BLaER1 treated with 17β-estradiol and CSF1 and Interleukin-3, amounts not matched to agents 10 nM and 100 nM (cell line): ENCODE results near the gene RARG.

ENCODE experiments used
- H3K27ac ChIP-seq, 11 experiments: shearing (Covaris generic); formaldehyde crosslinking; 2 replicates each; pipeline ENCODE4 v1.8.1; 2022
- H3K27me3 ChIP-seq, 11 experiments: shearing (Covaris generic); formaldehyde crosslinking; 2 replicates each; pipeline ENCODE4 v1.8.1; 2022
- H3K36me3 ChIP-seq, 11 experiments: shearing (Covaris generic); formaldehyde crosslinking; 2 replicates each; pipeline ENCODE4 v1.8.1; 2022
- H3K4me1 ChIP-seq, 10 experiments: shearing (Covaris generic); formaldehyde crosslinking; 2 replicates each; pipeline ENCODE4 v1.8.1; 2022
- H3K4me2 ChIP-seq, 11 experiments: shearing (Covaris generic); formaldehyde crosslinking; 2 replicates each; pipeline ENCODE4 v1.8.1; 2022
- H3K4me3 ChIP-seq, 10 experiments: shearing (Covaris generic); formaldehyde crosslinking; 2 replicates each; pipeline ENCODE4 v1.8.1; 2022
- H3K9ac ChIP-seq, 11 experiments: shearing (Covaris generic); formaldehyde crosslinking; 2 replicates each; pipeline ENCODE4 v1.8.1; 2022
- H3K9me3 ChIP-seq, 11 experiments: shearing (Covaris generic); formaldehyde crosslinking; replicated peaks in 1 of 11; 2 replicates each; pipeline ENCODE4 v1.8.1; 2022
- H4K20me1 ChIP-seq, 11 experiments: shearing (Covaris generic); formaldehyde crosslinking; 2 replicates each; pipeline ENCODE4 v1.8.1; 2022
- Cebpa-rat ChIP-seq, 11 experiments: shearing (Covaris generic); IDR thresholded peaks; 2 replicates each; pipeline ENCODE4 v1.8.1; 2022

The RARG gene

GRCh38 chr12:53217931-53218307 lies 14.1 kb downstream of the RARG start:
- H3K9me3 ChIP-seq, result no peaks in the 10 kb centered on the region
- H3K4me3 ChIP-seq, result peak overlapping the region in 7 of 10 experiments; percentile 22 to 89 (median 79); a peak in 14 of 20 replicates
- peaks cover 0 to 3% (median 0%) of the 10 kb centered on the region in 11 experiments; a peak in 2 of 22 replicates for H4K20me1 ChIP-seq
- TF ChIP-seq Cebpa-rat (IDR thresholded peaks at IDR 0.05), result no peak
- H3K27me3 ChIP-seq, result no peaks in the 10 kb centered on the region
- peak overlapping the region; percentile 59 to 83 (median 80) for H3K27ac ChIP-seq
- H3K36me3 ChIP-seq, result peaks cover 2 to 26% (median 16%) of the 10 kb centered on the region in 11 experiments; a peak in 21 of 22 replicates
- H3K9ac ChIP-seq, result peak overlapping the region; percentile 60 to 83 (median 68); a peak in 21 of 22 replicates
- peaks cover 72 to 87% (median 78%) of the 10 kb centered on the region in 10 experiments for H3K4me1 ChIP-seq
- peak overlapping the region; percentile 77 to 99 (median 97) for H3K4me2 ChIP-seq

GRCh38 chr12:53217051-53217930 lies 14.7 kb downstream of the RARG start:
- Histone ChIP-seq H3K9ac (peak overlapping the region; percentile 60 to 83 (median 68); a peak in 21 of 22 replicates), H3K4me2 (peak overlapping the region; percentile 77 to 99 (median 97)), H3K4me1 (peaks cover 70 to 82% (median 75%) of the 10 kb centered on the region in 10 experiments), H3K9me3 (no peaks in the 10 kb centered on the region), H3K27me3 (no peaks in the 10 kb centered on the region), H3K27ac (peak overlapping the region; percentile 59 to 83 (median 80)), H3K4me3 (peak overlapping the region in 8 of 10 experiments; percentile 22 to 89 (median 74); a peak in 14 of 20 replicates), H4K20me1 (peaks cover 0 to 6% (median 0%) of the 10 kb centered on the region in 11 experiments; a peak in 2 of 22 replicates), H3K36me3 (peaks cover 6 to 33% (median 22%) of the 10 kb centered on the region in 11 experiments; a peak in 21 of 22 replicates)
- TF ChIP-seq Cebpa-rat (IDR thresholded peaks at IDR 0.05), result peak; percentile 55 to 97 (median 89); a peak in 21 of 22 replicates

- Histone ChIP-seq H3K36me3 (peaks cover 20 to 51% (median 40%) of the 10 kb centered on the region in 11 experiments), H3K27me3 (no peaks in the 10 kb centered on the region), H3K4me3 (peak overlapping the region in 5 of 10 experiments; percentile 39 to 86 (median 79); a peak in 6 of 20 replicates), H3K9ac (peak overlapping the region in 10 of 11 experiments; percentile 23 to 83 (median 66); a peak in 14 of 22 replicates), H3K9me3 (no peaks in the 10 kb centered on the region), H3K4me2 (peak overlapping the region; percentile 77 to 99 (median 97)), H3K4me1 (peaks cover 77 to 90% (median 86%) of the 10 kb centered on the region in 10 experiments), H3K27ac (peak overlapping the region in 10 of 11 experiments; percentile 72 to 83 (median 80); a peak in 19 of 22 replicates), H4K20me1 (peaks cover 0 to 6% (median 0%) of the 10 kb centered on the region in 11 experiments; a peak in 3 of 22 replicates)
- TF ChIP-seq Cebpa-rat (IDR thresholded peaks at IDR 0.05), result no peak
These were observed 16.5 kb downstream of the RARG start for GRCh38 chr12:53215497-53215896.

GRCh38 chr12:53214687-53215455 lies 17.1 kb downstream of the RARG start:
- H3K4me1 ChIP-seq, result peaks cover 83 to 97% (median 91%) of the 10 kb centered on the region in 10 experiments
- H3K4me3 ChIP-seq, result peak overlapping the region in 6 of 10 experiments; percentile 33 to 86 (median 70); a peak in 11 of 20 replicates
- H3K27me3 ChIP-seq, result no peaks in the 10 kb centered on the region
- peaks cover 0 to 6% (median 0%) of the 10 kb centered on the region in 11 experiments; a peak in 3 of 22 replicates for H4K20me1 ChIP-seq
- no peak for TF ChIP-seq Cebpa-rat (IDR thresholded peaks at IDR 0.05)
- peak overlapping the region; percentile 23 to 83 (median 65); a peak in 19 of 22 replicates for H3K9ac ChIP-seq
- peak overlapping the region in 10 of 11 experiments; percentile 39 to 83 (median 80); a peak in 18 of 22 replicates for H3K27ac ChIP-seq
- peaks cover 20 to 57% (median 47%) of the 10 kb centered on the region in 11 experiments for H3K36me3 ChIP-seq
- peak overlapping the region; percentile 77 to 99 (median 97) for H3K4me2 ChIP-seq
- no peaks in the 10 kb centered on the region for H3K9me3 ChIP-seq

- TF ChIP-seq Cebpa-rat (IDR thresholded peaks at IDR 0.05), result no peak
- peak overlapping the region in 6 of 10 experiments; percentile 33 to 86 (median 70); a peak in 9 of 20 replicates for H3K4me3 ChIP-seq
- peak overlapping the region in 10 of 11 experiments; percentile 23 to 83 (median 66); a peak in 16 of 22 replicates for H3K9ac ChIP-seq
- H3K4me2 ChIP-seq, result peak overlapping the region; percentile 77 to 99 (median 97)
- H3K4me1 ChIP-seq, result peaks cover 86 to 100% (median 94%) of the 10 kb centered on the region in 10 experiments
- H3K27ac ChIP-seq, result peak overlapping the region in 9 of 11 experiments; percentile 39 to 83 (median 80); a peak in 16 of 22 replicates
- H3K9me3 ChIP-seq, result no peaks in the 10 kb centered on the region
- no peaks in the 10 kb centered on the region for H3K27me3 ChIP-seq
- peaks cover 20 to 59% (median 48%) of the 10 kb centered on the region in 11 experiments for H3K36me3 ChIP-seq
- H4K20me1 ChIP-seq, result peaks cover 0 to 6% (median 0%) of the 10 kb centered on the region in 11 experiments; a peak in 3 of 22 replicates
These were observed 17.8 kb downstream of the RARG start for GRCh38 chr12:53214221-53214620.

GRCh38 chr12:53213348-53213747 lies 18.7 kb downstream of the RARG start:
- H3K36me3 ChIP-seq, result peaks cover 20 to 59% (median 48%) of the 10 kb centered on the region in 11 experiments
- no peaks in the 10 kb centered on the region for H3K27me3 ChIP-seq
- peaks cover 0 to 6% (median 0%) of the 10 kb centered on the region in 11 experiments; a peak in 3 of 22 replicates for H4K20me1 ChIP-seq
- H3K4me3 ChIP-seq, result peak overlapping the region in 2 of 10 experiments; percentile 62 to 79; a peak in 5 of 20 replicates
- peak overlapping the region in 4 of 11 experiments; percentile 2 to 83 (median 74); a peak in 6 of 22 replicates for H3K27ac ChIP-seq
- no peaks in the 10 kb centered on the region for H3K9me3 ChIP-seq
- H3K9ac ChIP-seq, result peak overlapping the region in 8 of 11 experiments; percentile 25 to 83 (median 64); a peak in 10 of 22 replicates
- peaks cover 88 to 100% (median 95%) of the 10 kb centered on the region in 10 experiments for H3K4me1 ChIP-seq
- no peak for TF ChIP-seq Cebpa-rat (IDR thresholded peaks at IDR 0.05)
- peak overlapping the region; percentile 77 to 99 (median 97) for H3K4me2 ChIP-seq

GRCh38 chr12:53212931-53213330 lies 19.1 kb downstream of the RARG start:
- Histone ChIP-seq H4K20me1 (peaks cover 0 to 6% (median 0%) of the 10 kb centered on the region in 11 experiments; a peak in 3 of 22 replicates), H3K4me1 (peaks cover 88 to 100% (median 95%) of the 10 kb centered on the region in 10 experiments), H3K4me2 (peak overlapping the region in 10 of 11 experiments; percentile 50 to 98 (median 96); a peak in 18 of 22 replicates), H3K9me3 (no peaks in the 10 kb centered on the region), H3K9ac (peak overlapping the region in 5 of 11 experiments; percentile 1 to 64 (median 25); a peak in 5 of 22 replicates), H3K4me3 (peak overlapping the region in 2 of 10 experiments; percentile 13 to 79; a peak in 4 of 20 replicates), H3K27ac (peak overlapping the region in 2 of 11 experiments; percentile 2 to 20; a peak in 1 of 22 replicates), H3K27me3 (no peaks in the 10 kb centered on the region), H3K36me3 (peaks cover 20 to 59% (median 48%) of the 10 kb centered on the region in 11 experiments)
- TF ChIP-seq Cebpa-rat (IDR thresholded peaks at IDR 0.05), result no peak
